Stimulated activated memory B cell treated with anti-CD40 and anti-IgM and Interleukin-4, amounts not matched to agents 10 μg/mL and 1 μg/mL and 100 μg/mL, for 72 hours (primary cell): ENCODE data around the gene CCT5.
A peak's percentile ranks its signal among the peaks of the same experiment; 100 is the strongest.
"Not testable (repeated sequence)": the region's sequence is repeated elsewhere in the genome, so short reads cannot be mapped to it uniquely, and the experiment has no call there.

Experiments
- ATAC-seq: fragments of 150-1000 bp; cut with Tn5 transposase; 2 replicates; pipeline ENCODE4 v1.10.0; 2021
- H3K27ac Mint-ChIP-seq: one replicate; pipeline ENCODE4 v1.8.0; 2022; ENCODE audit warnings: mild to moderate bottlenecking, mixed read lengths
- H3K27me3 Mint-ChIP-seq: one replicate; pipeline ENCODE4 v1.8.0; 2022; ENCODE audit warnings: mixed read lengths
- H3K36me3 Mint-ChIP-seq: one replicate; pipeline ENCODE4 v1.8.0; 2022; ENCODE audit warnings: mixed read lengths
- H3K4me1 Mint-ChIP-seq: one replicate; pipeline ENCODE4 v1.8.0; 2022; ENCODE audit warnings: mixed read lengths
- H3K4me3 Mint-ChIP-seq: one replicate; pipeline ENCODE4 v1.8.0; 2022; ENCODE audit warnings: mild to moderate bottlenecking, moderate library complexity, mixed read lengths
- H3K9me3 Mint-ChIP-seq: one replicate; pipeline ENCODE4 v1.8.0; 2022; ENCODE audit warnings: mixed read lengths

Gene CCT5

GRCh38 chr5:10300246-10300645 is 50.2 kb downstream of the CCT5 start:
- no peaks in the 10 kb centered on the region for H3K36me3 Mint-ChIP-seq
- no peaks in the 10 kb centered on the region for H3K9me3 Mint-ChIP-seq
- no peak for ATAC-seq
- peaks cover 25% of the 10 kb centered on the region for H3K27me3 Mint-ChIP-seq
- no peaks in the 10 kb centered on the region for H3K4me1 Mint-ChIP-seq
- no peak overlapping the region for H3K27ac Mint-ChIP-seq
- H3K4me3 Mint-ChIP-seq, result no peak overlapping the region

DNA sequence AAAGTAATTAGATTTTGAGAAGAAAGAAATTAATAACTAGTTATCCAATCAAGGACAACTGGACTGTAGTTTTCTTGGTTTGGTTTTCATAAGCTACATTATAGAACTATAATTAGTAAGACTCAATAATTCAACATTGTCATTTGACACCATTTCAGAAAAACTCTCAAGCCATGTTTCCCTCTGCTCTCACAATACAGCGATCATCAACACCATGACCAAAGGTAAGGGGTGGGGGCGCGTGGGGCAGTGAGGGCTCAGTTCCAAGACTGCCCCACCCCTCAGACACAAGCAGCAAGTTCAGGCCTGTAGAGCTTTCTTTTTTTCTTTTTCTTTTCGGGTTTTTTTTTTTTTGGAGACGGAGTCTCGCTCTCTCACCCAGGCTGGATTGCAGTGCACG is 51.2 kb downstream of the CCT5 start:
- H3K27ac Mint-ChIP-seq, result no peak overlapping the region
- H3K9me3 Mint-ChIP-seq, result no peaks in the 10 kb centered on the region
- no peak for ATAC-seq
- H3K4me3 Mint-ChIP-seq, result no peak overlapping the region
- no peaks in the 10 kb centered on the region for H3K36me3 Mint-ChIP-seq
- no peaks in the 10 kb centered on the region for H3K4me1 Mint-ChIP-seq
- peaks cover 33% of the 10 kb centered on the region for H3K27me3 Mint-ChIP-seq

DNA sequence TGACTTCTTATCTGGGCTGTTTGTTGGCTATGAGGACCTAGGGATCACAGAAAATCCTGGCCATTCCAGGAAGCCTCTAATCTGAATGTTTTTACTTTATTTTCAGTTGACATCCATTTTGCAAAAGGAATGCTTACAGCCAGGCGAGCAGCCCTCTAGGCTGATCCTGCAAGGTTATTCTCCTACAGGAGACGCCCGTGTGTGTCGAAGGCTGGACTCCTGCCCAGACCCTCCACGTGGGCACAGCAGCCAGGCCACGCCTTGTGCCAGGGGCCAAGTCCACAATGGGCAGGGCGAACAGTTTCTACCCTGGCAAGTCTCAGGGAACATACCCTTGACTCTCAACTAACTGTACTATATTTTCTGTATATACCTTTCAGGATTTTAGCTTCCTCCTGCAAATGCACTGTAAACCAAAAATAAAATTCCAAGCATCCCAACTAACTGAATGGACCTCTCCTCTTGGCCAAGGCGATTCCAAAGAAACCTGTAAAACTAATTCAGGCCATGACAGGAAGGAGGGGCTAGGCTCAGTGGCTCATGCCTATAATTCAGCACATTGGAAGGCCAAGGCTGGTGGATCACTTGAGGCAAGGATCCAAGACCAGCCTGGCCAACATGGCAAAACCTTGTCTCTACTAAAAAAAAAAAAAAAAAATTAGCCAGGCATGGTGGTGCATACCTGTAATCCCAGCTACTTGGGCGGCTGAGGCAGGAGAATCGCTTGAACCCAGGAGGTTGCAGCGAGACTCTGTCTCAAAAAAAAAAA is 51.9 kb downstream of the CCT5 start:
- no peaks in the 10 kb centered on the region for H3K9me3 Mint-ChIP-seq
- no peak overlapping the region for H3K4me3 Mint-ChIP-seq
- peaks cover 33% of the 10 kb centered on the region for H3K27me3 Mint-ChIP-seq
- no peak overlapping the region for H3K27ac Mint-ChIP-seq
- ATAC-seq, result no peak
- peaks cover under 1% of the 10 kb centered on the region for H3K4me1 Mint-ChIP-seq
- H3K36me3 Mint-ChIP-seq, result no peaks in the 10 kb centered on the region

DNA sequence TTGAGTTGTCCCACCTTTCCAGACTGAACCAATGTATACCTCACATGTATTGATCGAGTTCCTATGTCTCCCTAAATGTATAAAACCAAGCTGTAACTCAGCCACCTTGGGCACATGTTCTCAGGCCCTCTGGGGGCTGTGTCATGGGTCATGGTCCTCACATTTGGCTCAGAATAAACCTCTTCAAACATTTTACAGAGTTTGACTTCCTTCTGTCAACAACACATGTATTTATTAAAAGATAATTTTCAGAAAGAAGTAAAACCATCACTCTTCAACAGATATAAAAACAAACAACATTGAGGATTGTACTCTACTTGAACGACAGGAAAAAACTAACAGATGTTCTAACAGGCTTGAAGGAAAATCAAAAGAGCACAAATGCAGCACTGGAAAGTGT is 53.1 kb downstream of the CCT5 start:
- no peak overlapping the region for H3K27ac Mint-ChIP-seq
- no peak for ATAC-seq

DNA sequence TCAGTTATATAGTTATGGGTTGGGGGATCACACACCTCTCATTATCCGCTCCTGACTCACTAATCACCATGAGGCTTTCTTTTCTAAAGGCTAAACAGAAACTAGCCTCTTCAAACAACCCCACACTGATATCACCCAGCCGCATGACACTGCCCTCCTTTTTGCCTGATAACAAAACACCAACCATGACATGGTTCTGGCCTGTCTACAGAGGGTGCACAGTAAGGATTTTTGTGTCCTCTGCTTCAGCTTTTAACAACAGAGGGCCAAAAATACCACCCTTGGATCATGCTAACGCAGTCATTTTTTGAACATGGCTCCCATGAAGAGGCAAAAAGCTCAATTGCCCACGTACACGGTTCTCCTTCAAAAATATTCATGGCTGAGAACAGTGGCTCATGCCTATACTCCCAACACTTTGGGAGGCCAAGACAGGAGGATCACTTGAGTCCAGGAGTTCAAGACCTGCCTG is 53.7 kb downstream of the CCT5 start:
- Mint-ChIP-seq H3K4me1 (peaks cover 7% of the 10 kb centered on the region), H3K9me3 (no peaks in the 10 kb centered on the region), H3K36me3 (no peaks in the 10 kb centered on the region), H3K27ac (no peak overlapping the region), H3K4me3 (no peak overlapping the region), H3K27me3 (peaks cover 37% of the 10 kb centered on the region)
- no peak for ATAC-seq

More for the DNA sequence above, 53.1 kb downstream of the CCT5 start:
- H3K36me3 Mint-ChIP-seq, result no peaks in the 10 kb centered on the region
- H3K27me3 Mint-ChIP-seq, result peaks cover 32% of the 10 kb centered on the region
- H3K4me1 Mint-ChIP-seq, result peaks cover 7% of the 10 kb centered on the region
- no peak overlapping the region for H3K4me3 Mint-ChIP-seq
- H3K9me3 Mint-ChIP-seq, result no peaks in the 10 kb centered on the region

DNA sequence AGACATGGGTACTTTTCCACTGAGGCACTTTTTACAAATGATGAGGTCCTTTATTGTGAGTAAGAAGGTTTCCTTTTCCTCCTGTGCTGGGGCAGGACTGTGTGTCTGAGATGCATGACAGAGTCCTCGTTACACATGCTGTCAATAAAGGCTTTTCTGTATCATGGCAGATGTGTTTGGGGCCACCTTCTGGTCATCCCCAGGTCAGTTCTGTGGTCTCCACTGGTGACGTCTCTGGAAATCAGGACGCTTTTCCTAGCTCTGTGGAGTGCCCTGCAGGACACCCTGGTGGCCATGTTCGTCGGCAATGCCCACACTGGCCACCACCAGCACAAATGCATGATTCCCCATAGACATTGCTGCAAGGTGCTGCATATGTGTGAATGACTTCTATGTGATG is 54.9 kb downstream of the CCT5 start:
- Mint-ChIP-seq H3K27me3 (peaks cover 45% of the 10 kb centered on the region), H3K36me3 (no peaks in the 10 kb centered on the region), H3K27ac (no peak overlapping the region), H3K4me3 (no peak overlapping the region), H3K9me3 (no peaks in the 10 kb centered on the region), H3K4me1 (peaks cover 7% of the 10 kb centered on the region)
- ATAC-seq, result no peak

DNA sequence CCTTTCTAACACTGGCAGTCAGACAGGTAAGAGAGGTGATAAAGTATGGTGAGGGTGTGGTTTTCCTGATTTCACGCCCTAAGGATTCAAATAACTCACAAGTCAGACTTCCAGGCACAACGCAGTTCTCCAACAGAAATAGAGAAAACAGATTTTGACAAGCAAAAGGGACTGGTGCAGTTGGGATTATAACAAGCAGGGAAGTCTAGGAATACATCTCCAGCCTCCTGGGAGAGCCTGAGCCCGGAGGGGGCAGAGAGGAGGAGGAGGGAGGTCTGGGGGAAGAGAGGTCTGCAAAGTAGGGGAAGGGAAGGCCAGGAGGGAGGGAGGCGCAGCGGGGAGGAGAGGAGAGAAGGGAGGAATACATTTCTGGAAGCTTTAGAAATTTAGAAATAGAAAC is 56.0 kb downstream of the CCT5 start:
- no peak overlapping the region for H3K27ac Mint-ChIP-seq
- no peaks in the 10 kb centered on the region for H3K36me3 Mint-ChIP-seq
- no peaks in the 10 kb centered on the region for H3K9me3 Mint-ChIP-seq
- peaks cover 7% of the 10 kb centered on the region for H3K4me1 Mint-ChIP-seq
- peaks cover 45% of the 10 kb centered on the region for H3K27me3 Mint-ChIP-seq
- no peak overlapping the region for H3K4me3 Mint-ChIP-seq
- no peak for ATAC-seq

GRCh38 chr5:10306806-10307205 is 56.7 kb downstream of the CCT5 start:
- Mint-ChIP-seq H3K27ac (no peak overlapping the region), H3K4me1 (peaks cover 7% of the 10 kb centered on the region), H3K9me3 (no peaks in the 10 kb centered on the region), H3K36me3 (no peaks in the 10 kb centered on the region), H3K4me3 (no peak overlapping the region), H3K27me3 (peaks cover 45% of the 10 kb centered on the region)
- ATAC-seq, result no peak

DNA sequence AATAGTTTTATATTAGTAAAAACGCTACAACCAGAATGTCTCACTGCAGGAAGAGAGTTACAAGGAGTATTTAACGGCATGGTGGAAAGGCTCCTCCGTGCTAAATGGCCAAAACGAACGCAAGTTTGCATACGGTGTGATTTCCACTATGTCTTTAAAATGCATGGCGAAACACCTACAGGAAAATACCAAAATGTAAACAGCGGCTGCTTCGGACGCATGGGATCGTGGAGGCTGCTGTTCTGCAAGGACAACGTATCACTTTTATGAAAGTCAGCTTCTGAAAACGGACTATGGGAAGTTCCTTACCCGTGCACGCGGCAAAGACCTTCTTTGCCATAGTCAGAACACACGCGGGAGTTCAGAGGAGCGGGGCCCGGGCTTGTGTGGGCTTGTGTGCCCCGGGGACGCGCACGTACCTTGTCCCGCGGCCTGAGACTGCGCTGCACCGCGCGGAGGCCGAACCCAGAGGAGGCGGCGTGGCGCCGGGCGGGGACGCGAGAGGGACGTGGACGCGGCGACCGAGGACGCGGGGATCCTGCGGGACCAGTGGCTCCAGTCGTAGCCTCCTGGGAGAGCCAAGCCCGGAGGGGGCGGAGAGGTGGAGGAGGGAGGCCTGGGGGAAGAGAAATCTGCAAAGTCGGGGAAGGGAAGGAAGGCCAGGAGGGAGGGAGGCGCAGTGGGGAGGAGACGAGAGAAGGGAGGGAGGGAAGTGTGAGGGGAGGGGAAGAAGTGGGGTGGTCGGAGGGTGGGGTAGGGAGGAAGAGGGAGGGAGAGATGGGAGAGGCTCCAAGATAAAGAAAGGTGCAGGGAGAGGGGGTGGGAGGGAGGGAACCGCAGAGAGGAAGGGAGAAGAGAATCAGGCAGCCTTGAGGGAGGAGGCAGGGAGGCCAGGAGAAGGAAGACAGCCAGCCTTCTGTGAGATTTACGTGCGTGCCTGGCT is 57.4 kb downstream of the CCT5 start, which contains the start of gene CMBL:
Gene CMBL (minus strand): TSS at position 697 of the 943 bp plus-strand sequence. CDS start 17,140 bp downstream, outside the sequence.
- Mint-ChIP-seq H3K36me3 (no peaks in the 10 kb centered on the region), H3K4me3 (peak within 1 kb of the TSS; percentile 89), H3K27ac (peak within 1 kb of the TSS; percentile 77), H3K27me3 (peaks cover 45% of the 10 kb centered on the region), H3K9me3 (no peaks in the 10 kb centered on the region), H3K4me1 (peaks cover 7% of the 10 kb centered on the region)
- peak; percentile 77 for ATAC-seq

GRCh38 chr5:10308844-10309243 is 58.8 kb downstream of the CCT5 start:
- Mint-ChIP-seq H3K36me3 (no peaks in the 10 kb centered on the region), H3K4me1 (peaks cover 7% of the 10 kb centered on the region), H3K4me3 (no peak overlapping the region), H3K27ac (no peak overlapping the region), H3K9me3 (no peaks in the 10 kb centered on the region), H3K27me3 (peaks cover 45% of the 10 kb centered on the region)
- no peak for ATAC-seq

DNA sequence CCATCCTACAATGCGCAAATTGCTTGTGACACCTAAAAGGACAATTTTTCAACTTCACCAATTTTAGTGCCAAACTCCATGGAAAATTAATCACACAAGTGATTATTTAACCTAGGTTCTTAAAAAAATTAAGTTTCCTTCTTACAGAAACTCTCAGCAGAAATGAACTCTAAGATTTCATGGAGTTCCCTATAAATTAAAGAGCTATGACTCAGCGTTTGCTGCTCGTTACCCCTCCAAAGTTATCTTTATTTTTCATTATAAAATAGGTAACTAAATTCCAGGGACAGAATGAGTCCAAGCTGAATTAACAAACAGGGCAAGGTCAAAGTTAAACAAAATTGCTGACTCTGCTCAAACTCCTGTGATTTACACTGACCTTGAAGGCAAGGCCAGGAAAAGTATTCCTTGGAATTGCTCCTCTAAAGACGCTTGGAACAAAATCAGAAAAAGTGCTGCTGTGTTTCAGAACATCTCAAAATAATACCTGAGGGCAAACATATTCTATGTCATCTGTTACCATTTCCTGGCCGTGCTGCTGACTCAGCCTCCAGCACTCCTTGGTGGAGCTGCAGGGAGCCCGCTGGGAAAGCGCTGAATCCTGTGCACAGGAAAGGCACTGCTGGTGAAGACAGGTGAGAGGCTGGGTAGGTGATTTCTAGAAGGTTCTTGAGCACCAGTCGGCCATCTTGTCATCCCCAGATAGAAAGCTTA is 60.1 kb downstream of the CCT5 start:
- H3K4me1 Mint-ChIP-seq, result peaks cover 7% of the 10 kb centered on the region
- ATAC-seq, result no peak
- H3K9me3 Mint-ChIP-seq, result no peaks in the 10 kb centered on the region
- H3K4me3 Mint-ChIP-seq, result no peak overlapping the region
- H3K27ac Mint-ChIP-seq, result no peak overlapping the region
- H3K27me3 Mint-ChIP-seq, result peaks cover 39% of the 10 kb centered on the region
- no peaks in the 10 kb centered on the region for H3K36me3 Mint-ChIP-seq

DNA sequence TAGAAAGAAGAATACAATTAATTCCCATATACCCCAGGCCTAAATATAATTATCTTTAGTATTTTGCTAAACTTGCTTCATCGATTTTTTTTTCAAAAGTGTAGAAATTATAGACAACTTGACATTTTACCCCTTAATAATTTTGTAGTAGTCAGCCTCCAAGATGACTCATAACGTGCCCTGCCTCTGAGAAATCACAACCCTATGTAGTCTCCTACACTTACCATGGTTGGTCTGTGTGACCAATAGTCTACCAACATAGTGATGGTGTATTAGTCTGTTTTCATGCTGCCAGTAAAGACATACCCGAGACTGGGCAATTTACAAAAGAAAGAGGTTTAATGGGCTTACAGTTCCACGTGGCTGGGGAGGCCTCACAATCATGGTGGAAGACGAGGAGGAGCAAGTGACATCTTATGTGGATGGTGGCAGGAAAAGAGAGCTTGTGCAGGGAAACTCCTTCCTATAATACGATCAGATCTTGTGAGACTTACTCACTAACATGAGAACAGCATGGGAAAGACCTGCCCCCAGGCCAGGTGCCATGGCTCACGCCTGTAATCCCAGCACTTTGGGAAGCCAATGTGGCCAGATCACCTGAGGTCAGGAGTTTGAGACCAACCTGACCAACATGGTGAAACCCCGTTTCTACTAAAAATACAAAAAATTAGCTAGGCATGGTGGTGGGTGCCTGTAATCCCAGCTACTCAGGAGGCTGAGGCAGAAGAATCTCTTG is 60.9 kb downstream of the CCT5 start:
- H3K9me3 Mint-ChIP-seq, H3K4me3 Mint-ChIP-seq, H3K4me1 Mint-ChIP-seq, H3K27ac Mint-ChIP-seq, H3K36me3 Mint-ChIP-seq: not testable (repeated sequence)
- H3K27me3 Mint-ChIP-seq, result peaks cover 31% of the 10 kb centered on the region
- peak; percentile 57 for ATAC-seq

DNA sequence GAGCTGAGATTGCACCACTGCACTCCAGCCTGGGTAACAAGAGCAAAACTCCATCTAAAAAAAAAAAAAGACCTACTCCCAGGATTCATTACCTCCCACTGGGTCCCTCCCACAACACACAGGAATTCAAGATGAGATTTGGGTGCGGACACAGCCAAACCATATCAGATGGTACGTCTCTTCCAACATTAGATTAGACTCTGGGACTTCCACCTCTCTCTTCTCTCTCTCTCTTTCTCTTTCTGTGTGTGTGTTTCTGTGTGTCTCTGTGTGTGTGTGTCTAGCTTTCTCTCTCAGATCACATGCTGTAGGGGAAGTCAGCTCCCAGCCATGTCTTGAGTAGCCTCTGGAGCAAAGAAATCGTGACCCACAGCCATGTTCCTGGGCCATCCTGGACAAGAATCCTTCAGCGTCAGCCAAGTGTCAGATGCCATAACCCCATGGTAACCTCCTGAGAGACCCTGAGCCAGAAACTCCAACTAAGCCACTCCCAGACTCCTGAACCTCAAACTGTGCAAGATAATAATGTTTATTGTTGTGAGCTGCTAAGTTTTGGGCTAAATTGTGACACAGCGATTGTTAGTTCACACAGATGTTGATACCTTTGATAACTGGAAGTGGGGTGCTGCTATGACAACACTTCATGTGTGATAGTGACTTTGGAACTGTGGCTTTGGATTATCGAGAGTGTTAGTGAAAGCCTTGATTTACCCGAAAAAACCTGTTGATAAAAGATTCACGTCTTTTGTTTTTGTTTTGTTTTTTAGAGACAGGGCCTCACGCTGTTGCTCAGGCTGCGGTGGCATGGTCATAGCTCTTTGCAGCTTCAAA is 61.7 kb downstream of the CCT5 start:
- ATAC-seq, result no peak
- Mint-ChIP-seq H3K9me3 (no peaks in the 10 kb centered on the region), H3K36me3 (no peaks in the 10 kb centered on the region), H3K4me3 (no peak overlapping the region), H3K4me1 (peaks cover 7% of the 10 kb centered on the region), H3K27ac (no peak overlapping the region), H3K27me3 (peaks cover 25% of the 10 kb centered on the region)

- no peak overlapping the region for H3K4me3 Mint-ChIP-seq
- peaks cover 5% of the 10 kb centered on the region for H3K4me1 Mint-ChIP-seq
- H3K27me3 Mint-ChIP-seq, result peaks cover 19% of the 10 kb centered on the region
- H3K36me3 Mint-ChIP-seq, result no peaks in the 10 kb centered on the region
- no peak for ATAC-seq
- peaks cover 6% of the 10 kb centered on the region for H3K9me3 Mint-ChIP-seq
- H3K27ac Mint-ChIP-seq, result no peak overlapping the region
These were observed 65.1 kb downstream of the CCT5 start for GRCh38 chr5:10315201-10315600.
